NCI-H2196 (cell line): ENCODE results near the gene CALCR.

Source experiments
- DNase-seq: peaks from one replicate; lab custom pipeline; 2025; ENCODE audit not compliant: unreplicated experiment; lab: John Stamatoyannopoulos, UW

The CALCR gene

GRCh38 chr7:93461350-93461749 is 113.2 kb downstream of the CALCR start:
- DNase-seq, result peak; percentile 7

GRCh38 chr7:93453262-93453661 is 121.3 kb downstream of the CALCR start:
- no peak for DNase-seq

- no peak for DNase-seq
Measured at GRCh38 chr7:93448176-93448575, 126.3 kb downstream of the CALCR start.

GRCh38 chr7:93447509-93447908 is 127.0 kb downstream of the CALCR start:
- no peak for DNase-seq

GRCh38 chr7:93442478-93443224 is 131.9 kb downstream of the CALCR start:
- peak; percentile 18 for DNase-seq

GRCh38 chr7:93435791-93436190 is 138.7 kb downstream of the CALCR start:
- no peak for DNase-seq

- no peak for DNase-seq
Measured at GRCh38 chr7:93432130-93432529, 142.4 kb downstream of the CALCR start.

GRCh38 chr7:93430917-93431588 is 143.5 kb downstream of the CALCR start:
- no peak for DNase-seq

GRCh38 chr7:93429563-93429962 is 145.0 kb downstream of the CALCR start:
- DNase-seq, result no peak

- no peak for DNase-seq
Measured at GRCh38 chr7:93427107-93427506, 147.4 kb downstream of the CALCR start.

GRCh38 chr7:93426155-93426696 is 148.3 kb downstream of the CALCR start:
- no peak for DNase-seq

- no peak for DNase-seq
Measured at GRCh38 chr7:93414574-93414973, 159.9 kb downstream of the CALCR start.

- DNase-seq, result no peak
Measured at GRCh38 chr7:93409324-93409723, 165.2 kb downstream of the CALCR start.

GRCh38 chr7:93407239-93407638 is 167.3 kb downstream of the CALCR start:
- DNase-seq, result no peak

- no peak for DNase-seq
Measured at GRCh38 chr7:93402944-93403343, 171.6 kb downstream of the CALCR start.

- no peak for DNase-seq
Measured at GRCh38 chr7:93399642-93400041, 174.9 kb downstream of the CALCR start.

GRCh38 chr7:93392984-93393383 is 181.5 kb downstream of the CALCR start:
- no peak for DNase-seq

GRCh38 chr7:93390660-93391059 is 183.9 kb downstream of the CALCR start:
- no peak for DNase-seq

- no peak for DNase-seq
Measured at GRCh38 chr7:93382362-93382761, 192.2 kb downstream of the CALCR start.

GRCh38 chr7:93378131-93378760 is 196.3 kb downstream of the CALCR start:
- DNase-seq, result no peak

GRCh38 chr7:93375603-93376002 is 198.9 kb downstream of the CALCR start:
- DNase-seq, result no peak
